HT1080 (cell line): ENCODE results near the gene METTL6. TPM values are rescaled to one million over a fixed set of nuclear protein-coding genes. Genes with fewer than 3 reads are reported as not detected.
"Not testable (repeated sequence)": the region's sequence is repeated elsewhere in the genome, so short reads cannot be mapped to it uniquely, and the experiment has no call there.

ENCODE experiments used
- DNase-seq: peaks from one replicate; pipeline ENCODE4 v3.0.0-alpha.2; 2015; ENCODE audit warnings: low read depth
- total RNA-seq: library from RNA; depleted of rRNA; stranded (reverse); fragments of >200 nt; shearing (Covaris generic); gene quantifications from 2 replicates; pipeline ENCODE4 v1.2.3, GENCODE V29; 2014

METTL6 gene
- total RNA-seq, 1 experiment from 2014 or later, result 29.2 TPM

- DNase-seq, result peak; percentile 57
Measured at GRCh38 chr3:15405448-15406050, 21.8 kb downstream of the METTL6 start.

DNA sequence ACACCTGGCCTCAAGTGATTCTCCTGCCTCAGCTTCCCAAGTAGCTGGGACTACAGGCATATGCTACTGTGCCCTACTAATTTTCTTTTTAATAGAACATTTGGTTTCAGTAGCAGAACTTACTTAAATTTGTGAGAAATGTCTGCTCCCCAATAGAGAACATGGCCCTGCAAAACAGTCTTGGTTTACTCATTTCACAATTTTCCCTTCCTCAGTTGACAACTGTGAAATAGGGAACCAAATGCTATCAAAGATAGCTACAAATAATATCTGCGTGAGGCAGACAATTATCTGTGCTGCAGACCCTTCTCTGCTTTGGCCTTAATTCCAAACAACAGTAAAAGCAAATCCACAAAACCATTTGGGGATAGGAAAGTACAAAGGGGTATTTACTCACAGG lies 22.6 kb downstream of the METTL6 start:
- no peak for DNase-seq

DNA sequence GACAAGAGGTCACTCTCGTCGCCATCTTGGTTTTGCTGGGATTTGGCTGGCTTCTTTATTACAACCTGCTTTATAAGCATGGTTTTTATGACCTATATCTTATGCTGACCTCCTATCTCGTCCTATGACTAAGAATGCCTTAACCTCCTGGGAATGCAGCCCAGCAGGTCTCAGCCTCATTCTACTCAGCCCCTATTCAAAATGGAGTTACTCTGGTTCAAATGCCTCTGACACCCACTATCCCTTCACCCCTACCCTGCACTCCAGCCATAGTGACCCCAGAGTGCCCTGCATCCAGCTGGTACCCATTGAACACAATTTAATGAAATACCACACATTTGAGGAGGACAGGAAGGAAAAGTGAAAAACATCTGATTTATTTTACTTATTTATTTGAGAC lies 23.4 kb downstream of the METTL6 start:
- DNase-seq, result no peak

- DNase-seq, result no peak
Measured at GRCh38 chr3:15403495-15403894, 23.8 kb downstream of the METTL6 start.

GRCh38 chr3:15401936-15402335 lies 25.4 kb downstream of the METTL6 start:
- no peak for DNase-seq

GRCh38 chr3:15399970-15400369 lies 27.4 kb downstream of the METTL6 start:
- no peak for DNase-seq

- peak; percentile 60 for DNase-seq
Measured at GRCh38 chr3:15398731-15399133, 28.6 kb downstream of the METTL6 start.

DNA sequence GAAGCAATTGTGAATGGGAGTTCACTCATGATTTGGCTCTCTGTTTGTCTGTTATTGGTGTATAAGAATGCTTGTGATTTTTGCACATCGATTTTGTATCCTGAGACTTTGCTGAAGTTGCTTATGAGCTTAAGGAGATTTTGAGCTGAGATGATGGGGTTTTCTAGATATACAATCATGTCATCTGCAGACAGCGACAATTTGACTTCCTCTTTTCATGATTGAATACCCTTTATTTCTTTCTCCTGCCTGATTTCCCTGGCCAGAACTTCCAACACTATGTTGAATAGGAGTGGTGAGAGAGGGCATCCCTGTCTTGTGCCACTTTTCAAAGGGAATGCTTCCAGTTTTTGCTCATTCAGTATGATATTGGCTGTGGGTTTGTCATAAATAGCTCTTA lies 34.1 kb downstream of the METTL6 start:
- not testable (repeated sequence) for DNase-seq

- no peak for DNase-seq
Measured at GRCh38 chr3:15391007-15391406, 36.3 kb downstream of the METTL6 start.

DNA sequence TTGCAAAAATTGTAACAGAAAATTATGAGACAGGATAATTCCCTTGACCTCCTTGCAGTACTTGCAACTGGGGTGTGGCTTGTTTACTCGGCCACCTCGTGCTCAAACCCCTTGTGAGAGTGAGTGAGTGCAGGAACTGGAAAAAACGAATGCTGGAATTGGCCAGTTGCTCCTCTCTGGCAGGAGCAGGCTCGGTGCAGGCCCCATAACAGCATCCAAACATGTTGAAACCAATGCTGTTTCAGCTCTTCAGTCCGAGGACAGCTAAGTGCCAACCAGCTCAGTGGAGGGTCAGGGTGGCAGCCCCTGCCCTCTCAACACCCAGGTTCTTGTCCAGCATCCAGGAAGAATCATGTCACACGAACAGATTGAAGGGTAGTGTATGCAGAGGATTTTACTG lies 36.9 kb downstream of the METTL6 start:
- DNase-seq, result no peak

- not testable (repeated sequence) for DNase-seq
Measured at GRCh38 chr3:15388335-15388734, 39.0 kb downstream of the METTL6 start.

DNA sequence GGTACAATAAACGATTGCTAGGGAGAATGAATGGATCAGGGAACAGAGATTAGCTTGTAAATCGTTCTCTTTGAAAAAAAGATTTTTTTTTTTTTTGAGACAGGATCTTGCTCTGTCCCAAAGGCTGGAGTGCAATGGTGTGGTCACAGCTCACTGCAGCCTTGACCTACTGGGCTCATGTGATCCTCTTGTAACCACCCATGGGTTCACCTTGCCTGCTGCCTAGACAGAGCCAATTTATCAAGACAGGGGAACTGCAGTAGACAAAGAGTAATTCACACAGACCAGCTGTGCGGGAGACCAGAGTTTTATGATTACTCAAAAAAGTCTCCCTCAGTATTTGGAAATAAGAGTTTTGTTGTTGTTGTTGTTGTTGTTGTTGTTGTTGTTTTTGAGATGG lies 39.6 kb downstream of the METTL6 start:
- no peak for DNase-seq

DNA sequence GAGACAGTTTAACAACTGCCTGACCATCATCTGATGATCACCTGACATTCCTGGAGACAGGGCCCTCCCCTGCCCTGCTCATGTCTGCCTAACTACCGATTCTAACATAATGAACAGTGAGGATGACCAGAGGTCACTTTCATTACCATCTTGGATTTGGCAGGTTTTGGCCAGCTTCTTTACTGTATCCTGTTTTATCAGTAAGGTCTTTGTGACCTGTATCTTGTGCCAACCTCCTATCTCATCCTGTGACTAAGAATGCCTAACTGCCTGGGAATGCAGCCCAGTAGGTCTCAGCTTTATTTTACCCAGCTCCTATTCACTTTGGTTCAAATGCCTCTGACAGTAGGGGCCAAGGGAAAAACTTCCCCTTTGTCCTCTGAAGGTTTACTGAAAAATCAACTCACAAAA lies 40.2 kb downstream of the METTL6 start:
- DNase-seq, result peak; percentile 77

DNA sequence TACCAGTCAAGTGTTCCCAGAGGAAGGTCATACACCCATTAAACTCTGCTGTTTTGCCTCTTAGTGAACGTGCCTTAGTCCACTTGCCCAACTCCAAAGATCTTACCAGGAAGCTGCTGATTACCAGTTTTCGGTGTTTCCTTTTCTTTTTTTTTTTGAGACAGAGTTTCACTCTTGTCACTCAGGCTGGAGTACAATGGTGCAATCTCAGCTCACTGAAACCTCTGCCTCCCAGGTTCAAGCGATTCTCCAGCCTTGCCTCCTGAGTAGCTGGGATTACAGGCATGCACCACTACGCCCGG lies 40.7 kb downstream of the METTL6 start:
- not testable (repeated sequence) for DNase-seq

GRCh38 chr3:15385901-15386653 lies 41.3 kb downstream of the METTL6 start:
- no peak for DNase-seq

DNA sequence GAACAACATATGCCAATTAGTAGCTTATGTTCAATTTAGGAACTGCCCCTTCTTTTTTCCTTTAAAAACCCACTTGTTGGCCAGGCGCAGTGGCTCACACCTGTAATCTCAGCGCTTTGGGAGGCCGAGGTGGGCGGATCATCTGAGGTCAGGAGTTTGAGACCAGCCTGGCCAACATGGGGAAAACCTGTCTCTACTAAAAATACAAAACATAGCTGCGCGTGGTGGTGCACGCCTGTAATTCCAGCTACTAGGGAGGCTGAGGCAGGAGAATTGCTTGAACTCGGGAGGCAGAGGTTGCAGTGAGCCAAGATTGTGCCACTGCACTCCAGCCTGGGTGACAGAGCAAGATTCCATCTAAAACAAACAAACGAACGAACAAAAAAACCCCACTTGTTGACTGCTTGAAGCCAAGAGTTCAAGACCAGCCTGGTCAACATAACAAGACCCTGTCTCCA lies 42.1 kb downstream of the METTL6 start:
- not testable (repeated sequence) for DNase-seq

DNA sequence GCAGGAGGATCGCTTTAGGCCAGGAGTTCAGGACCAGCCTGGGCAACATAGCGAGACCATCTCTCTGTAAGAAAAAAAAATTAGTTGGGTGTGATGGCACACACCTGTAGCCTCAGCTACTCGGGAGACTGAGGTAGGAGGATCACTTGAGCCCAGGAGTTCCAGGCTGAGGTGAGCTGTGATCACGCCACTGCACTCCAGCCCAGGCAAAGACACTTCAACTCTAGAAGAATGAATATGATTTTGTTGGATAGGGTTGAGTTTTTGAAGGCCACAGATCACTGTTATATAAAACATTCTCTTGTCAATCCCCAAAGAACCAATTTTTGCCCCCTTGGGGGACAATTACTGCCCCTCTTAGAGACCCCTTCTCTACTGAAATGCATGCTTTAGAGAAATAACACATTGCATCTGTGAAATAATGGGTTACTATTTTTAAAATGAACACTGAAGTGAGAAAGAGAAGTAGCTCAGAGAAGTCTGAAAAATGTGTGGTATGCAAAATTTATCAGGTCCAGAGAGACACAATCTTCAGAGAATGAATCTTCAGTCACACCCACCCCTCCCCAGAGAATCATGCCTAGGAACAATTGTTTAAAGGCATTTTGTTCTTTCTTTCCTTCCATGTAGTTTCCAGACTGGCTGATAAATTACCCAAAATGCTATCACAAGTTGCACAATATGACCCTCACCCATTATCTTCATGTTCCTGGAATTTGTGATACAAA lies 42.7 kb downstream of the METTL6 start:
- DNase-seq, result no peak

- DNase-seq, result peak; percentile 49
Measured at GRCh38 chr3:15382405-15382923, 44.9 kb downstream of the METTL6 start.

DNA sequence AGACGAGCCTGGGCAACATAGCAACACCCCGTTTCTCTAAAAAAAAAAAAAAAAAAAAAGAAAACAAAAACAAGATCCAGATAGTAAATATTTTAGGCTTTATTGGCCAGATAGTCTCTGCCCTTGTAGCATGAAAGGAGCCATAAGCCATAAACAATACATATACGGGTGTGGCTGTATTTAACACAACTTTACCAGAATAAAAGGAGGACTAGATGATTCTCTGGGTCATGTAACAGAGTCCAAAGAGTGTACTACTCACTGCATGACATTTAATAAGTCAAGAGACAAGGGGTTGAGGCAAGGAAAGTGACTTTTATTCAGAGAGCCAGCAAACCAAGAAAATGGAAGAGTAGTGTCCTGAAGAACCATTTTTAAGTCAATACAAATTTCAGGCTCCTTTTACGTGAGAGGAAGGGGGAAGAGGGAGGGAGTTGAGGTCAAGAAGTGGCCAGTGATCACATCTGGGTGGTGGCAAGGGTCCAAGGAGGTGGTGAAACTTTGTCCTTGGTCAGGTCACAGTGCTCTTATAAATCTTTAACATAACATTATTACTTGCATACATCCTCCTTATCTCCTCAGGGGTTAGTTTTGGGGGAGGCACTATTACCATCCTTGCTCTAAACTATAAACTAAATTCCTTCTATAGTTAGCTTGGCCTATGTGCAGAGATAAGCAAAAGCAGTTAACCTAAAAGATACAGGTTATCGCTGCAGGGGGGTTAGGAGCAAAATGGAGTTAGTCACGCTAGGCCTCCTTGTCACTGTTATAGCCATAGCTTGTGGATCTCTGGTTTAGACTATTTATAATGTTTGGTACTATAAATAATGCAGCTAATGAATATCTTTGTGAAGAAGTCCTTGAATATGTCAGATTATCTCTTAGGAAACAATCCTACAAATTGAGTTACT lies 46.1 kb downstream of the METTL6 start:
- DNase-seq, result no peak

- peak; percentile 90 for DNase-seq
Measured at GRCh38 chr3:15377961-15378791, 49.2 kb downstream of the METTL6 start.
